Left ventricle myocardium inferior (tissue), 1 donor: ENCODE data around the gene BTBD16. TPM values are rescaled to one million over a fixed set of nuclear protein-coding genes. Genes with fewer than 3 reads are reported as not detected.
A peak's percentile ranks its signal among the peaks of the same experiment; 100 is the strongest.

Source experiments
- DNase-seq: peaks from one replicate; pipeline ENCODE4 v3.0.0-alpha.2; 2020
- H3K27ac ChIP-seq: fragments of 200-600 bp; replicated peaks from 2 replicates; pipeline ENCODE4 v1.8.0; 2021
- H3K27me3 ChIP-seq: fragments of 200-600 bp; 2 replicates; pipeline ENCODE4 v1.8.0; 2021; ENCODE audit warnings: low read depth
- H3K36me3 ChIP-seq: fragments of 200-600 bp; 2 replicates; pipeline ENCODE4 v1.8.0; 2021
- H3K4me1 ChIP-seq: fragments of 200-600 bp; 2 replicates; pipeline ENCODE4 v1.8.0; 2021
- H3K4me3 ChIP-seq: fragments of 200-600 bp; 2 replicates; pipeline ENCODE4 v1.8.0; 2021; ENCODE audit warnings: mild to moderate bottlenecking, moderate library complexity
- H3K9me3 ChIP-seq: fragments of 200-600 bp; replicated peaks from 2 replicates; pipeline ENCODE4 v1.8.0; 2021
- intact Hi-C: fragments of 100-400 bp; cut with micrococcal nuclease; formaldehyde crosslinking; loops from one replicate; pipeline ENCODE4 v1.11.0; 2022
- total RNA-seq: library from RNA; stranded (reverse); fragmentation: NEBNext Ultra II Directional; extraction: Animal tissue kit (Norgen Biotek cat#: 25700); gene quantifications from one replicate; pipeline ENCODE4 v1.2.1, GENCODE V29; 2021
- TF ChIP-seq, protein P1 (sequence below): fragments of 200-600 bp; IDR thresholded peaks from 2 replicates; pipeline ENCODE4 v1.8.0; 2021; ENCODE audit warnings: antibody characterized with exemption, mild to moderate bottlenecking, borderline replicate concordance
- donor health status: DM: no; HTN: yes; CAD: no; lungs with severe emphysema.

The BTBD16 gene
- total RNA-seq, 1 donor from 2014 or later = not detected

DNA sequence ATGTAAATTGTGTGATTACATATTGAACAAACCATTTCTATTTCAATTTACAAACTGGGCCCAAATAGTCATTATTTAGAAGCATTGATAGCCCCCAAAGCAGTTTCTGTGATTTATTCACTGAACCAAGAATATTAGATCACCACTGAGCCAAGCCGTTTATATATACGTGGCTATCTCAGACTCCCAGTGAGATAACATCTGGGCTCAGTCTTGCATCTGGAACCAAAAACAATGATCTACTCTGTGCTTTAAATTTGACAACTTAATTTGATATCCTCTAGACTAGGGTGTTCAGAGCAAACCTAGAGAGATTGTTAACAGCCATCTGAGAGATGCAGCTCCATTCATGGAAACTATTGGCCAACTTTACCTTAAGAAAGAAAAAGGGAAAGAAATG, 41.4 kb upstream of the BTBD16 start:
- TF ChIP-seq, protein P1, sequence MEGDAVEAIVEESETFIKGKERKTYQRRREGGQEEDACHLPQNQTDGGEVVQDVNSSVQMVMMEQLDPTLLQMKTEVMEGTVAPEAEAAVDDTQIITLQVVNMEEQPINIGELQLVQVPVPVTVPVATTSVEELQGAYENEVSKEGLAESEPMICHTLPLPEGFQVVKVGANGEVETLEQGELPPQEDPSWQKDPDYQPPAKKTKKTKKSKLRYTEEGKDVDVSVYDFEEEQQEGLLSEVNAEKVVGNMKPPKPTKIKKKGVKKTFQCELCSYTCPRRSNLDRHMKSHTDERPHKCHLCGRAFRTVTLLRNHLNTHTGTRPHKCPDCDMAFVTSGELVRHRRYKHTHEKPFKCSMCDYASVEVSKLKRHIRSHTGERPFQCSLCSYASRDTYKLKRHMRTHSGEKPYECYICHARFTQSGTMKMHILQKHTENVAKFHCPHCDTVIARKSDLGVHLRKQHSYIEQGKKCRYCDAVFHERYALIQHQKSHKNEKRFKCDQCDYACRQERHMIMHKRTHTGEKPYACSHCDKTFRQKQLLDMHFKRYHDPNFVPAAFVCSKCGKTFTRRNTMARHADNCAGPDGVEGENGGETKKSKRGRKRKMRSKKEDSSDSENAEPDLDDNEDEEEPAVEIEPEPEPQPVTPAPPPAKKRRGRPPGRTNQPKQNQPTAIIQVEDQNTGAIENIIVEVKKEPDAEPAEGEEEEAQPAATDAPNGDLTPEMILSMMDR = no peak
- intact Hi-C loops = no loop called here
- DNase-seq = no peak
- Histone ChIP-seq H3K9me3 (no peaks in the 10 kb centered on the region), H3K27ac (no peak overlapping the region), H3K27me3 (no peaks in the 10 kb centered on the region), H3K36me3 (peaks cover 94% of the 10 kb centered on the region), H3K4me1 (peaks cover 40% of the 10 kb centered on the region), H3K4me3 (no peak overlapping the region)

DNA sequence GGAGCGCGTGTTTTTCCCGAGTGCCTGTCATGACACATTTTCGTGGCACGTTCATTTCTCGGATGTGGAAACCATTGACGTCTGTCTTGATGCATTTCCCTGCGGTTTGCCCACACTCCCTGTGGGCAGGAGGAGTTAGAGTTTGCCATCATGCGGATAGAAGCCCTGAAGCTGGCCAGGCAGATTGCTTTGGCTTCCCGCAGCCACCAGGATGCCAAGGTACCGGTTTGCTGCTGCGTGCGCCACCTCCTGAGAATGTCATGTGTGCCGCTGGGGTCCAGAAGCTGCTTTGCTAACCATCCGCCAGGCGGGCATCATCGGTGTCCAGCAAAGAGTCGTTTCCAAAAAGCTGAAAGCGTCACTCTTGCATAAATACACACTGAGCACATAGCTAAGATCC, 40.9 kb upstream of the BTBD16 start:
- TF ChIP-seq, protein P1 = no peak
- peaks cover 40% of the 10 kb centered on the region for H3K4me1 ChIP-seq
- no peak overlapping the region for H3K27ac ChIP-seq
- no peak overlapping the region for H3K4me3 ChIP-seq
- H3K36me3 ChIP-seq = peaks cover 88% of the 10 kb centered on the region
- no peaks in the 10 kb centered on the region for H3K27me3 ChIP-seq
- no peaks in the 10 kb centered on the region for H3K9me3 ChIP-seq
- no peak for DNase-seq
- intact Hi-C loops = no loop called here

DNA sequence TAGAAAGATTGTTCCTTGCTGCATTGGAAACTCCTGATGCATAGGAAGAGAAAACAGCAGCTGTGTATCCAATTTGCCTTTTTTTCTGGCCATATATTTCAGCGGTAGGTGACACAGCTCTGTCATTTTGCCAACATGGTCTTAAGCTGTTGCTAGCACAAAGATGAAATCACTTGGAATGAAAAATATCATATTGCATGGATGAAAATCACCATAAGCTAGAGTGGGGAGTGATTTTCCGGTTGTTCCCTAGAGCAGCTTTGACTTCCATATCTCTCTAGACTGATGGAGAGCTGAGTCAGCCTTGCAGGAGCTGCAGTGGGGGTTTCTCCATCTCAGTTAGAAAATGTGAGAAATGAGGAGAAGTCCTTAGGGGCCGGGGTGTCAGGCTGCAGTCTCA, 38.3 kb upstream of the BTBD16 start:
- TF ChIP-seq, protein P1 = no peak
- peak overlapping the region; percentile 65 for H3K27ac ChIP-seq
- no peak overlapping the region for H3K4me3 ChIP-seq
- H3K9me3 ChIP-seq = no peaks in the 10 kb centered on the region
- no peaks in the 10 kb centered on the region for H3K27me3 ChIP-seq
- intact Hi-C loops = no loop called here
- peaks cover 27% of the 10 kb centered on the region for H3K4me1 ChIP-seq
- DNase-seq = no peak
- peaks cover 86% of the 10 kb centered on the region for H3K36me3 ChIP-seq

DNA sequence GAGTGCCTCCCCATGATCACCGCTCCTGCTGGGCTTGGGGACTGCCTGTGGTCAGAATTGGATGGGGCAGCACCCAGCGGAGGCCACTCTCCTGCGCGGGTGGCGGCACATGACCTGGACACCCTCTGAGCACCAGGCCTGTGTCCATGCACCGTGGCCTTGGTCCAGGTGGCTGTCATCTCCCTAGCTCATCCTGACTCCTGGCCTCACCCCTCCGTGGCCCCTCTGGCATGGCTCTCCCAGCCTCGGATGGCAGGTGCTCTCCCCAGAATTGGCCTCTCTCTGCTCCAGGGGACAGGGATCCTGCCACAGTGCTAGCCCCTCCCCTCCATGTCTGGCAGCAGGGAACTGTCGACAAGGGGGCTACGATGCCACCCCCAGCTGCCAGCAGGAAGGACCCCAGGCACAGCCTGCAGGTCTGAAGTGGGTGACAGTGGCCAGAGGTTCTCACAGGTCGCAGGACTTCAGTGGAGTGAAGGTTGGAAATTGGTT, 37.2 kb upstream of the BTBD16 start:
- peak overlapping the region; percentile 65 for H3K27ac ChIP-seq

DNA sequence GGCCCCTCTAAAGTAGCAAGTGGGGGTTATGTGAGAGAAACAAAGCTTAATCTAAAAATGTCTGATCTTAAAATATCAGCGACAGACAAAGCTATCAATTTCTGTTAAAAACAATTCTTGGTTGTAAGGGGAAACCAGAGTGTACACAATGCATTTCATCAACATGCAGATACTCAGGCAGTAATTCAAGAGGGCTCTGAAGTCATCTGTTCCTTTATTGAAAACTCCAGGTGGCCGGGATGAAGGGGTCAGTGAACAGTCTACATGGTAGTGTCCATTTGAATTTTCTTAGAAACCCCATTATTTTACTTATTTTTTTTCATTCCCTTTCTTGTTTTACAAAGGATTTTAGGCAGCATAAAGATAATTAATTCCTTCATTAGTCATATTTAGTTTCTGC, 36.7 kb upstream of the BTBD16 start:
- no peak for DNase-seq
- intact Hi-C loops = no loop called here
- Histone ChIP-seq H3K4me1 (peaks cover 27% of the 10 kb centered on the region), H3K9me3 (no peaks in the 10 kb centered on the region), H3K27ac (peak overlapping the region; percentile 65), H3K4me3 (no peak overlapping the region), H3K27me3 (no peaks in the 10 kb centered on the region), H3K36me3 (peaks cover 86% of the 10 kb centered on the region)
- TF ChIP-seq, protein P1 = no peak

More for the DNA sequence above, 37.2 kb upstream of the BTBD16 start:
- TF ChIP-seq, protein P1 = no peak
- Histone ChIP-seq H3K9me3 (no peaks in the 10 kb centered on the region), H3K27me3 (no peaks in the 10 kb centered on the region), H3K4me1 (peaks cover 27% of the 10 kb centered on the region), H3K36me3 (peaks cover 86% of the 10 kb centered on the region), H3K4me3 (no peak overlapping the region)
- DNase-seq = peak; percentile 70
- intact Hi-C loops = no loop called here
